Measurements from ENCODE around the gene TGM5.

TGM5 gene

DNA sequence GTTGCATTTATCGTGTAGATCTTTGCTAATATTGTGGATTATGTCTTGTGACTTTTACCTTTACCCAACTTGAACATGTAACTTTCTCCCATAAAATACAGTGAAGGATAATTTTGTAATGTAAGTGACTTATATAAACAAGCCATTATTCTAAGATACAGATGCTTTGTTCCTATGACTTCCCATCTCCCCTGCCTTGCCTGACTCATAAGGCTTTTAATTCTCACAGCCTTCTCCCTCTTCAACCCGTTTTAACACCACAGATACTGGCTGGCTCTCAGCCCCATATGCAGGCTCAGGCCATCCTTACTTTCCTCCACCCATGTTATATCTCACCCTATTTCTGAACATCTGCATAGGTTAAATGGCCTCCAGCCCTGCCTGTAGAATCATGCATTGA, 77.4 kb downstream of the TGM5 start:
- DNase-seq: no peak

DNA sequence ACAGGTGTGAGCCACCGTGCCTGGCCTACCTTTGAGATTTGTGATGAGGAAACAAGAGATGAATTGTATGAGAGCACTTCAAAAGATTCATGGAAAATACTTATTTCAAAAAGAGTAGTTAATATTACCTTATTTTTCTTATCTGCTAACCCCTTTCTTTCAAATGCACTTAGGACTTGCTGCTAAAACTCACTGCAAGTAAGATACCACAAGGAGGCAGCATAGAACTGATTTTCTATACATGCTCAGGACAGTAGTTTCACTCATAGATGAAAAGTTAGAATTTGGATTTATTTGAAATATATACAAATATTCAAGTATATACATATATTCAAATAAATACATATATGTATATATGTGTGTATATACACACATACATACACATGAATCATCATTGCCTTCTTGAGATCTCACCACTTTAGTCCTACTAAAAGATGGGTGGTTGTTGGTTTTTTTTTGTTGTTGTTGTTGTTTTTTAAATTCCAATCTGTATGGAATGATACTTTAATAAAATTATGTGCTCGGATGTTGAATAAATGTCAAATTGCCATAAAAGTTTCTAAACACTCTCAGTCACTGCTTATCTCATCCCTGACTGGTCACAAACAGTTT, 79.1 kb downstream of the TGM5 start:
- no peak for DNase-seq

DNA sequence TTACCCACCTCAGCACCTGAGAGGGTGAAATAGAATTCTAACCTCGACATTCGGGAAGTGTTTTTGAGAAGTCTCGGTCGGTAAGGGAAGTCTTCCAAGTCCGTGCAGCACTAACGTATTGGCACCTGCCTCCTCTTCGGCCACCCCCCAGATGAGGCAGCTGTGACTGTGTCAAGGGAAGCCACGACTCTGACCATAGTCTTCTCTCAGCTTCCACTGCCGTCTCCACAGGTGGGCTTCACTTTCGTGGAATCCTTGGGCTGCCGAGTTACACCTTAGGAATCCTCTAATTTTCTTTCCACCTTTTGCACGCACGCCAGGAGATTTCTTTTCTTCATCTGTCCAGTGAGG, 80.8 kb downstream of the TGM5 start:
- no peak for DNase-seq

DNA sequence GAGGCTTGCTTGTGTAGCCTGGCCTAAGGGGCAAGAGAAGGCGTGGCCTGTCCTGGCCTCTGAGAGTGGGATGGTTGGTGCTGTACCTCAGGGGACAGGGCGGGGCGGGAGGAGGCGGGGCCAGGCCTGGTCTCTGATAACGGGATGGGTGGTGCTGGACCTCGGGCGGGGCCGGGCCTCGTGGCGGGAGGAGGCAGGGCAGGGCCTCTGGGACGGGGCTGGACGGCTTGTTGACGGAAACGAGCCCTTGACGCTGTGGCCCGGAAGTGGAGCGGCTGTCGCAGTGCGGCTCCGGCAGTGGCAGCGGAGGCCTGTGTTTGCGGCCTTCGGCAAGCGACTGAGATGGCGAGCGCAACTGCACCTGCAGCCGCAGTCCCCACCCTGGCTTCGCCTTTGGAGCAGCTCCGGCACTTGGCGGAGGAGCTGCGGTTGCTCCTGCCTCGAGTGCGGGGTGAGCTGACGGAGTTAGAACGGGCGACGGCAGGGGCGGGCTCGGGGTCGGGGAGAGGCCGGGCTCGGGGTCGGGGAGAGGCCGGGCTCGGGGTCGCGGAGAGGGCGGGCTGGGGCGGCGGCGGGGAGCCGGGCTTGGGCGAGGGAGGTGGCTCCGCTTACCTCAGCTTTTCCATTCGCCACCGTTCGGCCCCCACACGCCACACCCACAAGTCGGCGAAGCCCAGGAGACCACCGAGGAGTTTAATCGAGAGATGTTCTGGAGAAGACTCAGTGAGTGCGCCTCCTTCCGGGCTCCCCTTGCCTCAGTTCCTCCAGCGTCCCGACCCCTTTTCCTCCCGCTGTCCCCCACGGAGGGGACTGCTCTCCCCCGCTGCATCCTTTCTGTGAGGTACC, 81.3 kb downstream of the TGM5 start, which contains the start of gene CCNDBP1:
TSS of gene CCNDBP1 (plus strand) at position 247 of the 846 bp plus-strand sequence. CDS start at position 343, 96 bp downstream.
- DNase-seq: peak; percentile 93

DNA sequence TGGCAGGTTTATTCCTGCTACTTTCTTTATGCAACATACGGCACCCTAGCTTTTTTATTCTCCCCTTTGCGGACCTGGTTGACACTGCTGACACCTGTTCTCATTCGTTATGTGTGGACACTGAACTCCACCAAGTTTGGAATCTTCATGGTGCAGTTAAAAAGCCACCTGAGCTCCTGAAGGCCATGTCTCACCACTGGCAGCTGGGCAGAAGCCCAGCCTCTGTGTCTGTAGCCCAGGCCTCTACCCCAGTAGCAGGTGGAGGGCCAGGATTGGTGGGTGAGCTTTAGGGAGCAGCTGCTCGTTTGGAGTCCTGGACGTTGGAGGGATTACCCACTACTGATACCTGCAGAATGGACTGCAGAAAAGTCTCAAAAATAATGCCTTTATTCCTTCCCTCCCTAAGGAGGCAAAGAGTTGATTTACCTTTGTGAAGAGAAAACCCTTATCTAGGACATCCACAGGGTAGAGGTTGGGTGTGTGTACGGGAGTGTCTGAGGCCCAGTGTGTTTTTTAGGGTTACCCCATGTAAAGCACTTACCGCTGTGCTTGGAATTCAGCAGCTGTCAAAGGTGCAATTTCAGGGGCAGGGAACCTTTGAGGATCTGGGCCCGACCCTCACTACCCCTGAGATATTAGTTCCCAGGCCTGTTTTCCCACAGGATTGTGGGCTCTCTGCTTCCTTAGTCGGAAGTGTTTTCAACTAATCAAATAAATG, 82.2 kb downstream of the TGM5 start:
- no peak for DNase-seq

DNA sequence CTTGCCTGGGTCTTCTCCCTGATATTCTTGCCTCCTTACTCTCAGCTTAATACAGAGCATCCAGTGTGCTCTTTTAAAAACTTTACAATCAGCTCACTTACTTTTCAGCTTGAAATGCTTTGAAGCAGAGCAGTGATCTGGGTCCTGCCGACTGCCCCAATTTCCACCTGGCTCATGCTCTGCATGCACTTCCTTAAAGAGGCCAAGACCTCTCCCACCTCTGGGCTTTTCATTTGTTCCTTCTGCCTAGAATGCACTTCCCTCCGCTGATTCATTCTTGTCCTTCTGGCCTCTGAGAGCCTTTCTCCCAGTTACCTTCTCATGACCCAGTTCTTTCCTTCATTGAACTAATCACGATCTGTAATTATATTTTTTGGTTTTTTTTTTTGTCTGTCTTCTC, 83.5 kb downstream of the TGM5 start:
- no peak for DNase-seq

All from CD4-positive, alpha-beta T cell treated with Interleukin-15 for 1 hour (primary cell).